Measurements from ENCODE around the gene U2AF1L4.

U2AF1L4 gene

GRCh38 chr19:35790981-35791813, 46.0 kb upstream of the U2AF1L4 start (continued):
- TF ChIP-seq, protein P1, sequence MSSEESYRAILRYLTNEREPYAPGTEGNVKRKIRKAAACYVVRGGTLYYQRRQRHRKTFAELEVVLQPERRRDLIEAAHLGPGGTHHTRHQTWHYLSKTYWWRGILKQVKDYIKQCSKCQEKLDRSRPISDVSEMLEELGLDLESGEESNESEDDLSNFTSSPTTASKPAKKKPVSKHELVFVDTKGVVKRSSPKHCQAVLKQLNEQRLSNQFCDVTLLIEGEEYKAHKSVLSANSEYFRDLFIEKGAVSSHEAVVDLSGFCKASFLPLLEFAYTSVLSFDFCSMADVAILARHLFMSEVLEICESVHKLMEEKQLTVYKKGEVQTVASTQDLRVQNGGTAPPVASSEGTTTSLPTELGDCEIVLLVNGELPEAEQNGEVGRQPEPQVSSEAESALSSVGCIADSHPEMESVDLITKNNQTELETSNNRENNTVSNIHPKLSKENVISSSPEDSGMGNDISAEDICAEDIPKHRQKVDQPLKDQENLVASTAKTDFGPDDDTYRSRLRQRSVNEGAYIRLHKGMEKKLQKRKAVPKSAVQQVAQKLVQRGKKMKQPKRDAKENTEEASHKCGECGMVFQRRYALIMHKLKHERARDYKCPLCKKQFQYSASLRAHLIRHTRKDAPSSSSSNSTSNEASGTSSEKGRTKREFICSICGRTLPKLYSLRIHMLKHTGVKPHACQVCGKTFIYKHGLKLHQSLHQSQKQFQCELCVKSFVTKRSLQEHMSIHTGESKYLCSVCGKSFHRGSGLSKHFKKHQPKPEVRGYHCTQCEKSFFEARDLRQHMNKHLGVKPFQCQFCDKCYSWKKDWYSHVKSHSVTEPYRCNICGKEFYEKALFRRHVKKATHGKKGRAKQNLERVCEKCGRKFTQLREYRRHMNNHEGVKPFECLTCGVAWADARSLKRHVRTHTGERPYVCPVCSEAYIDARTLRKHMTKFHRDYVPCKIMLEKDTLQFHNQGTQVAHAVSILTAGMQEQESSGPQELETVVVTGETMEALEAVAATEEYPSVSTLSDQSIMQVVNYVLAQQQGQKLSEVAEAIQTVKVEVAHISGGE (tag by site-specific recombination; conservative IDR thresholded peaks at IDR 0.05; ENCODE audit: low read depth) = no peak
- TF ChIP-seq ATF2 (tag by site-specific recombination; IDR thresholded peaks at IDR 0.05; ENCODE audit: low read depth) (no peak), WT1 (tag by site-specific recombination; IDR thresholded peaks at IDR 0.05) (no peak), GLIS2 (tag by site-specific recombination; IDR thresholded peaks at IDR 0.05) (peak; percentile 51; the same call in 1 of the 2 replicates), ZNF544 (tag by site-specific recombination; IDR thresholded peaks at IDR 0.05) (no peak), ZNF837 (tag by site-specific recombination; IDR thresholded peaks at IDR 0.05) (no peak), ZNF18 (tag by site-specific recombination; IDR thresholded peaks at IDR 0.05) (no peak), PRDM1 (tag by site-specific recombination; IDR thresholded peaks at IDR 0.05) (no peak), OSR2 (tag by site-specific recombination; IDR thresholded peaks at IDR 0.05) (no peak), ZNF37A (tag by site-specific recombination; IDR thresholded peaks at IDR 0.05) (no peak), HOXA7 (CRISPR knock-in tag; IDR thresholded peaks at IDR 0.05; ENCODE audit: borderline replicate concordance) (no peak), SCRT2 (tag by site-specific recombination; IDR thresholded peaks at IDR 0.05) (peak; percentile 81), ZFHX2 (tag by site-specific recombination; conservative IDR thresholded peaks at IDR 0.05) (peak; percentile 95), HOXD13 (CRISPR knock-in tag; IDR thresholded peaks at IDR 0.05; ENCODE audit: borderline replicate concordance) (no peak), SP2 (tag by site-specific recombination; IDR thresholded peaks at IDR 0.05) (peak; percentile 28; the same call in 1 of the 2 replicates)
- TF ChIP-seq, protein P2, sequence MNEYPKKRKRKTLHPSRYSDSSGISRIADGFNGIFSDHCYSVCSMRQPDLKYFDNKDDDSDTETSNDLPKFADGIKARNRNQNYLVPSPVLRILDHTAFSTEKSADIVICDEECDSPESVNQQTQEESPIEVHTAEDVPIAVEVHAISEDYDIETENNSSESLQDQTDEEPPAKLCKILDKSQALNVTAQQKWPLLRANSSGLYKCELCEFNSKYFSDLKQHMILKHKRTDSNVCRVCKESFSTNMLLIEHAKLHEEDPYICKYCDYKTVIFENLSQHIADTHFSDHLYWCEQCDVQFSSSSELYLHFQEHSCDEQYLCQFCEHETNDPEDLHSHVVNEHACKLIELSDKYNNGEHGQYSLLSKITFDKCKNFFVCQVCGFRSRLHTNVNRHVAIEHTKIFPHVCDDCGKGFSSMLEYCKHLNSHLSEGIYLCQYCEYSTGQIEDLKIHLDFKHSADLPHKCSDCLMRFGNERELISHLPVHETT (tag by site-specific recombination; IDR thresholded peaks at IDR 0.05) = no peak
- TF ChIP-seq, protein P3, sequence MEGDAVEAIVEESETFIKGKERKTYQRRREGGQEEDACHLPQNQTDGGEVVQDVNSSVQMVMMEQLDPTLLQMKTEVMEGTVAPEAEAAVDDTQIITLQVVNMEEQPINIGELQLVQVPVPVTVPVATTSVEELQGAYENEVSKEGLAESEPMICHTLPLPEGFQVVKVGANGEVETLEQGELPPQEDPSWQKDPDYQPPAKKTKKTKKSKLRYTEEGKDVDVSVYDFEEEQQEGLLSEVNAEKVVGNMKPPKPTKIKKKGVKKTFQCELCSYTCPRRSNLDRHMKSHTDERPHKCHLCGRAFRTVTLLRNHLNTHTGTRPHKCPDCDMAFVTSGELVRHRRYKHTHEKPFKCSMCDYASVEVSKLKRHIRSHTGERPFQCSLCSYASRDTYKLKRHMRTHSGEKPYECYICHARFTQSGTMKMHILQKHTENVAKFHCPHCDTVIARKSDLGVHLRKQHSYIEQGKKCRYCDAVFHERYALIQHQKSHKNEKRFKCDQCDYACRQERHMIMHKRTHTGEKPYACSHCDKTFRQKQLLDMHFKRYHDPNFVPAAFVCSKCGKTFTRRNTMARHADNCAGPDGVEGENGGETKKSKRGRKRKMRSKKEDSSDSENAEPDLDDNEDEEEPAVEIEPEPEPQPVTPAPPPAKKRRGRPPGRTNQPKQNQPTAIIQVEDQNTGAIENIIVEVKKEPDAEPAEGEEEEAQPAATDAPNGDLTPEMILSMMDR (tag by site-specific recombination; IDR thresholded peaks at IDR 0.05) = peak; percentile 83
- TF ChIP-seq, protein P4, sequence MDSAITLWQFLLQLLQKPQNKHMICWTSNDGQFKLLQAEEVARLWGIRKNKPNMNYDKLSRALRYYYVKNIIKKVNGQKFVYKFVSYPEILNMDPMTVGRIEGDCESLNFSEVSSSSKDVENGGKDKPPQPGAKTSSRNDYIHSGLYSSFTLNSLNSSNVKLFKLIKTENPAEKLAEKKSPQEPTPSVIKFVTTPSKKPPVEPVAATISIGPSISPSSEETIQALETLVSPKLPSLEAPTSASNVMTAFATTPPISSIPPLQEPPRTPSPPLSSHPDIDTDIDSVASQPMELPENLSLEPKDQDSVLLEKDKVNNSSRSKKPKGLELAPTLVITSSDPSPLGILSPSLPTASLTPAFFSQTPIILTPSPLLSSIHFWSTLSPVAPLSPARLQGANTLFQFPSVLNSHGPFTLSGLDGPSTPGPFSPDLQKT (IDR thresholded peaks at IDR 0.05; ENCODE audit: borderline replicate concordance, low read depth, low read length) = no peak
- TF ChIP-seq, protein P5, sequence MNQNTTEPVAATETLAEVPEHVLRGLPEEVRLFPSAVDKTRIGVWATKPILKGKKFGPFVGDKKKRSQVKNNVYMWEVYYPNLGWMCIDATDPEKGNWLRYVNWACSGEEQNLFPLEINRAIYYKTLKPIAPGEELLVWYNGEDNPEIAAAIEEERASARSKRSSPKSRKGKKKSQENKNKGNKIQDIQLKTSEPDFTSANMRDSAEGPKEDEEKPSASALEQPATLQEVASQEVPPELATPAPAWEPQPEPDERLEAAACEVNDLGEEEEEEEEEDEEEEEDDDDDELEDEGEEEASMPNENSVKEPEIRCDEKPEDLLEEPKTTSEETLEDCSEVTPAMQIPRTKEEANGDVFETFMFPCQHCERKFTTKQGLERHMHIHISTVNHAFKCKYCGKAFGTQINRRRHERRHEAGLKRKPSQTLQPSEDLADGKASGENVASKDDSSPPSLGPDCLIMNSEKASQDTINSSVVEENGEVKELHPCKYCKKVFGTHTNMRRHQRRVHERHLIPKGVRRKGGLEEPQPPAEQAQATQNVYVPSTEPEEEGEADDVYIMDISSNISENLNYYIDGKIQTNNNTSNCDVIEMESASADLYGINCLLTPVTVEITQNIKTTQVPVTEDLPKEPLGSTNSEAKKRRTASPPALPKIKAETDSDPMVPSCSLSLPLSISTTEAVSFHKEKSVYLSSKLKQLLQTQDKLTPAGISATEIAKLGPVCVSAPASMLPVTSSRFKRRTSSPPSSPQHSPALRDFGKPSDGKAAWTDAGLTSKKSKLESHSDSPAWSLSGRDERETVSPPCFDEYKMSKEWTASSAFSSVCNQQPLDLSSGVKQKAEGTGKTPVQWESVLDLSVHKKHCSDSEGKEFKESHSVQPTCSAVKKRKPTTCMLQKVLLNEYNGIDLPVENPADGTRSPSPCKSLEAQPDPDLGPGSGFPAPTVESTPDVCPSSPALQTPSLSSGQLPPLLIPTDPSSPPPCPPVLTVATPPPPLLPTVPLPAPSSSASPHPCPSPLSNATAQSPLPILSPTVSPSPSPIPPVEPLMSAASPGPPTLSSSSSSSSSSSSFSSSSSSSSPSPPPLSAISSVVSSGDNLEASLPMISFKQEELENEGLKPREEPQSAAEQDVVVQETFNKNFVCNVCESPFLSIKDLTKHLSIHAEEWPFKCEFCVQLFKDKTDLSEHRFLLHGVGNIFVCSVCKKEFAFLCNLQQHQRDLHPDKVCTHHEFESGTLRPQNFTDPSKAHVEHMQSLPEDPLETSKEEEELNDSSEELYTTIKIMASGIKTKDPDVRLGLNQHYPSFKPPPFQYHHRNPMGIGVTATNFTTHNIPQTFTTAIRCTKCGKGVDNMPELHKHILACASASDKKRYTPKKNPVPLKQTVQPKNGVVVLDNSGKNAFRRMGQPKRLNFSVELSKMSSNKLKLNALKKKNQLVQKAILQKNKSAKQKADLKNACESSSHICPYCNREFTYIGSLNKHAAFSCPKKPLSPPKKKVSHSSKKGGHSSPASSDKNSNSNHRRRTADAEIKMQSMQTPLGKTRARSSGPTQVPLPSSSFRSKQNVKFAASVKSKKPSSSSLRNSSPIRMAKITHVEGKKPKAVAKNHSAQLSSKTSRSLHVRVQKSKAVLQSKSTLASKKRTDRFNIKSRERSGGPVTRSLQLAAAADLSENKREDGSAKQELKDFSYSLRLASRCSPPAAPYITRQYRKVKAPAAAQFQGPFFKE (tag by site-specific recombination; IDR thresholded peaks at IDR 0.05; ENCODE audit: borderline replicate concordance) = no peak

Data from HEK293 (cell line).